HG03439 (cell line): ENCODE measurements around the gene METRN.
"Not testable (repeated sequence)": the region's sequence is repeated elsewhere in the genome, so short reads cannot be mapped to it uniquely, and the experiment has no call there.

Experiments
- ATAC-seq: cut with Tn5 transposase; IDR thresholded peaks from one replicate; pipeline ENCODE4 v1.9.1; 2021; ENCODE audit warnings: mild to moderate bottlenecking, moderate library complexity; ENCODE audit not compliant: unreplicated experiment

Gene METRN

GRCh38 chr16:754121-754607 lies 39.2 kb downstream of the METRN start:
- not testable (repeated sequence) for ATAC-seq

DNA sequence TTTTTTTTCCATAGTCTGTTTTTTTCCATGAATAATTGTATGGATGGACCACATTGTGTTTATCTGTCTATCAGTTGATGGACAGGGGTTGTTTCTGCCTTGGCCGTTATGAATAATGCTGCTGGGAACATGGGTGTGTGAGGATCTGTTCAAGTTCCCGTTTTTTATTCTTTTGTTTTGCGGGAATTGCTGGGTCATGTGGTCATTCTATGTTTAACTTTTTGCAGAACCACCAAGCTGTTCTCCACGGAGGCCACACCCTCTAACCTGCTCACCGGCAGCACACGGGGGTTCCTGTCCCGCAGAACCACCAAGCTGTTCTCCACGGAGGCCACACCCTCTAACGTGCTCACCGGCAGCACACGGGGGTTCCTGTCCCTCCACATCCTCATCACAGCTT lies 39.7 kb downstream of the METRN start:
- no peak for ATAC-seq

- no peak for ATAC-seq
These were observed 41.5 kb downstream of the METRN start for GRCh38 chr16:756428-756827.

- ATAC-seq, result no peak
These were observed 44.4 kb downstream of the METRN start for GRCh38 chr16:759110-759910.

DNA sequence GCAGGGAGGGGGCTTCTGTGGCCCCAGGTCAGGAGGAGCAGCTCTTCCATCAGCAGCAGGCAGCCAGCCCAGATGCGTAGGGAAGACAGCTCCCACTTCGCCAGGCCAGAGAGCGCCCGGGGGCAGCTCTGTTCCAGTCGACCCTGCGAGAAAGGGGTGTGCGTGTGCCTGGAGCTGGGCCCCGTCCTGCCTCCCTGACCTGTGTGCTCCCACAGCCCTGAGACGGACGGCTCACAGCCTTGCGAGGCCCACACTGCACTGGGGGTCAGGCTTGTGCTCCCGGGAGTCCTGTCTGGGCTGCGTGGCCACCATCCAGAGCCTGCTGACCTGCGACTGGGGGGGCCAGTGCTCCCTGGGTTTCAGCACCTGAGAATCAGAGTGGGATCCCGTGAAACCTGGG lies 45.1 kb downstream of the METRN start:
- ATAC-seq, result no peak

GRCh38 chr16:760545-761343 lies 45.8 kb downstream of the METRN start, which contains the start of gene MSLN:
MSLN (plus strand) TSS chr16:760734; CDS start chr16:762681, 1,947 bp downstream.
- ATAC-seq, result no peak

- no peak for ATAC-seq
These were observed 47.0 kb downstream of the METRN start for GRCh38 chr16:761625-762513.

DNA sequence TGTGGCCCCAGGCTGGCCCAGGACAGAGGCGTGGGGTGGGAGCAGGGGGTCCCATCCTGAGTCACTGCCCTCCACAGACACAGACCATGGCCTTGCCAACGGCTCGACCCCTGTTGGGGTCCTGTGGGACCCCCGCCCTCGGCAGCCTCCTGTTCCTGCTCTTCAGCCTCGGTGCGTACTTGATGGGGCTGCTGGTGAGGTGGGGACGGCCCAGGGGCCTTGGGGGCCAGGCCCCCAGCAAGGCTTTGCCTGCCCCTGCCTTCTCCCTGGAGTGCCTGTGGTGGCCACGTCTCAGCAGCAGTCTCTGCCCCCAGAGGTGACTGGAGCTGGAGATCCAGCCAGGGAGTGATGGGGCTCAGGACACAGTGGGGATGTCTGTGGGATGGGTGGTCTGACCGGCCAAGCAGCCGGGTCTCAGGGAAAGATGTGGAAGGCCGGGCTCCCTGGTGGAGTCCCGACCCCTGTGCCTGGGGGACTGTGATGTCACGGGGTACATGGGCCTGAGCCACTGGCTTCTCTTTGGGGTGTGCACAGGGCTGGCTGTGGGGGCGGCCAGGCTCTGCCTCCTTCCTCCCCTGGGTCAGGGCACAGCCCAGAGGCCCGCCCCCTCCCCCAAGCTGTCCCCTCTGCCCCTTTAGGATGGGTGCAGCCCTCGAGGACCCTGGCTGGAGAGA lies 47.8 kb downstream of the METRN start:
- no peak for ATAC-seq

- ATAC-seq, result no peak
These were observed 48.7 kb downstream of the METRN start for GRCh38 chr16:763369-764183.

DNA sequence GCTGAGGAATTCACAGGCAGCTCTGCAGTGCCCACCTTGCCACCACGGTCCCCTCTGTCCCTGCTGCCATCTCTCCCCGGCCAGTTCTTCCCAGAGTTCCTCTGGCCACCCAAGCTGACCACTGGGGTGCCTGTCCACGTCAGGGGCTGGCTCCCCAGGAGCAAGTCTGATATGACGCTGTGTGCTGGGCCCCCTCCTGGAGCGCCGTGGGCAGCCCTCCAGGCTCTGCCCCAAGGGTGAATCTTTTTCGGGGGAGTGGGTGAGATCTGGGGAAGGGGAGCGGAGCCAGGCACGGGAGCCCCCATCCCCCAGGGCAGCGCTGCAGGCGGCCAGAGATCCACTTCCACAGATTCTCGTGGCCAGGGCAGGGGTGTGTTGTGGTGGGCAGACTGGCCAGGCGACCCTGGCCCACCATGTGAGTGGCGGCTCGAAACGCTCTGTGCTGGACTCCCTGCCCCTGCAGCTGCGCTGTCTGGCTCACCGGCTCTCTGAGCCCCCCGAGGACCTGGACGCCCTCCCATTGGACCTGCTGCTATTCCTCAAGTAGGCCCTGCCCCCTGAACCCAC lies 49.3 kb downstream of the METRN start:
- ATAC-seq, result no peak

GRCh38 chr16:764848-765487 lies 50.0 kb downstream of the METRN start:
- ATAC-seq, result no peak

- ATAC-seq, result no peak
These were observed 50.6 kb downstream of the METRN start for GRCh38 chr16:765488-765865.

DNA sequence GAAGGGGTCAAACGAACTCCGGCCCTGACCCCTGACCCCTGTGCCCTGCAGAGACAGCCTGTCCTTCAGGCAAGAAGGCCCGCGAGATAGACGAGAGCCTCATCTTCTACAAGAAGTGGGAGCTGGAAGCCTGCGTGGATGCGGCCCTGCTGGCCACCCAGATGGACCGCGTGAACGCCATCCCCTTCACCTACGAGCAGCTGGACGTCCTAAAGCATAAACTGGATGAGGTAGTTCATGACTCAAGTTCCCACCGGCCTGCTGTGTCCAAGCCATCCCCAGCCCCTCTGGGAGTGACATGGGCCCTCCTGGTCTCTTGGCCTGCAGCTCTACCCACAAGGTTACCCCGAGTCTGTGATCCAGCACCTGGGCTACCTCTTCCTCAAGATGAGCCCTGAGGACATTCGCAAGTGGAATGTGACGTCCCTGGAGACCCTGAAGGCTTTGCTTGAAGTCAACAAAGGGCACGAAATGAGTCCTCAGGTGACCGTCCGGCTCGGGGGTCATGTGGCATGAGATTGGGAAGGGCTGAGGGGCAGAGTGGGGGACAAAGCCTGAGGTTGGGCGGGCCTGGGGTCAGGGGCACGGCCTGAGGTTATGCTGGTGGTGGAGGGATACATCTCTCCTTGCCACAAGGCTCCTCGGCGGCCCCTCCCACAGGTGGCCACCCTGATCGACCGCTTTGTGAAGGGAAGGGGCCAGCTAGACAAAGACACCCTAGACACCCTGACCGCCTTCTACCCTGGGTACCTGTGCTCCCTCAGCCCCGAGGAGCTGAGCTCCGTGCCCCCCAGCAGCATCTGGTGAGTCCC lies 51.3 kb downstream of the METRN start:
- ATAC-seq, result no peak

GRCh38 chr16:766820-767640 lies 52.1 kb downstream of the METRN start:
- ATAC-seq, result no peak

GRCh38 chr16:767743-768235 lies 52.9 kb downstream of the METRN start:
- ATAC-seq, result no peak

DNA sequence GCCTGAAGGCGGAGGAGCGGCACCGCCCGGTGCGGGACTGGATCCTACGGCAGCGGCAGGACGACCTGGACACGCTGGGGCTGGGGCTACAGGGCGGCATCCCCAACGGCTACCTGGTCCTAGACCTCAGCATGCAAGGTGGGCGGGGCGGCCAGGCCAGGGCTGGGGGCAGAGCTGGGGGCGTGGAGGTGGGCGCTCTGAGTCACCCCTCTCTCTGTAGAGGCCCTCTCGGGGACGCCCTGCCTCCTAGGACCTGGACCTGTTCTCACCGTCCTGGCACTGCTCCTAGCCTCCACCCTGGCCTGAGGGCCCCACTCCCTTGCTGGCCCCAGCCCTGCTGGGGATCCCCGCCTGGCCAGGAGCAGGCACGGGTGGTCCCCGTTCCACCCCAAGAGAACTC lies 53.5 kb downstream of the METRN start:
- no peak for ATAC-seq
